GM19238 (cell line): ENCODE results near the gene EIF3I.

Experiments
- DNase-seq: peaks from one replicate; pipeline ENCODE4 v3.0.0; 2011; ENCODE audit warnings: low spot score; ENCODE audit not compliant: insufficient read length

The EIF3I gene

GRCh38 chr1:32198237-32199042 lies 23.8 kb upstream of the EIF3I start:
- no peak for DNase-seq

GRCh38 chr1:32199043-32199716 lies 23.0 kb upstream of the EIF3I start:
- DNase-seq: no peak

GRCh38 chr1:32199717-32200072 lies 22.5 kb upstream of the EIF3I start:
- no peak for DNase-seq

DNA sequence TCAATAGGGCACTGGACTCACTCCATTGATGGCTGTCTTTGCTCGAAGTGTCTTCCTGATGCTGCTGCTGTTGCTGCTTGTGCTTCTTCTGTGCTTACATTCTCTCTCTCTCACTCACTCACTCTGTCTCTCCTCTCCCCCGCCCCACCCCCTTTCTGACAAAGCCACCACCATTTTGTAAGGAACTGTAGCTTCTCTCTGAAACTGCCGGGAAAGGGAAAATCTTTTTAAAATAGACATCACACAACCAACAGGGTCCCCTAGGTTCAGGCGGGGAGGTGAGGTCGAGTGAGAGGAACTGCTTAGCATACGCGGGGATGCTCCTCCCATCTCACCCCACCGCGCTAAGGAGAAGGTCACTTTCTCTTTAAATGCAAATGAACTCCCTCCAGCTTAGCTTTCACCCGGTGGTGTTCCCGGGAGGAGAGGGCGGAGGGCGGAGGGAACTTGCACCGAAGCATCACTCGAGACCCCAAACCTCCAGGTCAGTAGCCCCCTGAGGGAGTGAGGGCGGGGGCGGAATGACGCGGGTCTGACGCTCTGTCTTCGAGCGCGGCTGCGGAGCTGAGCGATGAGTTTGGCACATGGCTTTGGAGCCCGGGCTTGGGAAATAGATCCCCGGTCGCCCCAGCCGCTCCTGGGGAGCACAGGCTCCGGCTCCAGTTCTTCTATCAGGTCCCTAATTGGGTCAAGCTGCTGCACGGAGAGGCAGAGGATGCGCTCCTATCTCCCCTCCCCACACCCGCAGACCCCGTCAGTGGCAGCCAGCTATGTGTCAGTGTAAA lies 21.8 kb upstream of the EIF3I start, which contains the start of gene CCDC28B:
Gene CCDC28B, plus strand, starts transcription at position 370 of the 785 bp plus-strand sequence. CDS start 1,341 bp downstream, outside the sequence.
- peak; percentile 52 for DNase-seq

DNA sequence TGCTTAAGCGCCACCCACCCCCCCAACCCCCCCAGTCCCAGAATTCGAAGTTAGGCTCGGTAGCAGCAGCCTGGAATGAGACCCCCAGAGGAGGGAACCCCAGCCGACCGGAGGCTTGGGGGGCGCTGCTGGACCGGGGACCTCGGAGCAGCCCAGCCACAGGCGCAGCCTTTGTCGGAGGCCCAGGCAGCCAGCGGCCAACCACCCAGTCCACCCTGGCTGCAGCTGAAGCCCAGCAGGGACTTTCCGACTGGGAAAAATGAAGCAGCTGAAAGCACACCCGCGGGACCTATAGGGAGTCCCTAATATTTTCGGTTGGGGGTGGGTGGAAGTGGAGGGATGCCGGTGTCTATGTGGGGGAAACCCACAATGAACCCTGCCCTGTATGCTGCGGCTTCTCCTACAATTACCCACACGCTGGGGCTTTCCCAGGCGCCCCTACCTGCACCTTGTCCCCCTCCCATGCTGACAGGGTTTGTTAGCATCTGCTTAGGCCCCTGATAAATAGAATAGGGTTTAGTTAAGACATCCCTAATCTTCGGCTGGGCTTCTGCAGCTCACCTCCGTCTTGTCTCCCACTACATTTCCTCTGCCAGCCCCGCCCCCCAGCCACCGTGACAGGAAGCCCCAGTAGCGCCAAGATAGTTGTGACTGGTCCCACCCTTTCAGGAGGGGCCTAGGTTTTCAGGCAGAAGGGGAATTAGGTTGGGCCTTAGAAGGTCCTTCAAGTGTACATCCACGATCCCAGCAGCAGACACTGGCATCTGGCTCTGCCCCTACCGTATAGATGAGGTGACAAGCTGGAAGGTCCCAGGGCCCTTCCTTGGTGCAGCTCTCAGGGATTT lies 21.0 kb upstream of the EIF3I start:
- peak; percentile 67 for DNase-seq

DNA sequence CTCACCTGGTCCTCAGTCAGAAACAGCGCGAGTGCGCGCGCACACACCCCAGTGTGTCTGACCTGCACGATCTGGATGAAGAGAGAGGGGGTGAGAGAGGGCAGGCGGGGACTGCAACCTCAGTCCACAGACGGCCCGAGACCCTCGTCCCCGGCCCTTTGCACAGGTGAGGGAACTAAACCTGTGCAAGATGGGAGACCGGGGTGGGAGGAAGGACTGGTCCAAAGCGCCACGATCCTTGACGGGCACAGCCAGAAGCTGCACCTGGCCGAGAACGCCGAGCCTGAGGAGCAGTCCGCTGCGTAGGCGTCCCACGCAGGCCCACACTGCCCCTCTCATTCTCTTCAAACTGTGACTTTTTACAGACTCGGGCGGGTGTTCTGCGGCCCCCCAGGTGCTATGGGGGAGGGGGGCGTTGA lies 17.3 kb upstream of the EIF3I start:
- DNase-seq: no peak

- peak; percentile 85 for DNase-seq
Observed at GRCh38 chr1:32205401-32206370, 16.5 kb upstream of the EIF3I start, which contains the start of gene IQCC. Gene IQCC, plus strand, starts transcription at chr1:32205671. Its CDS starts 11 bp downstream, at chr1:32205682.

- no peak for DNase-seq
Observed at GRCh38 chr1:32208469-32208868, 13.7 kb upstream of the EIF3I start.

DNA sequence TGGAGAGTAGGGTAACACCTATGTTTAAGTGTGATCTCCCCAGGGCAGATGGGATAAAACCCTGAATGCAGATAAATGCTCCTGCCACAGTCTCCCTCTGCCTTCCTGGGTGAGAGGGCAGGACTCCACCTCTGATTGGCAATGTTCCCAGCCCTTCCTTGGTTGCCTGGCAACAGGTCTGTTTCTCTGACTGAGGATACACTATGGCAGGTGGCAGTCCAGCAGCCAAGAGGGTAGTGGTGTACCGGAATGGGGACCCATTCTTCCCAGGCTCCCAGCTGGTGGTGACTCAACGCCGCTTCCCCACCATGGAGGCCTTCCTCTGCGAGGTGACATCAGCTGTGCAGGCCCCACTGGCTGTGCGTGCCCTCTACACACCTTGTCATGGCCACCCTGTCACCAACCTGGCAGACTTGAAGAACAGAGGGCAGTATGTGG lies 13.3 kb upstream of the EIF3I start, which contains the start of gene DCDC2B:
Gene DCDC2B, plus strand, starts transcription at position 199 of the 438 bp plus-strand sequence. Its CDS starts 5 bp downstream, at position 204.
- no peak for DNase-seq

- DNase-seq: peak; percentile 43
Observed at GRCh38 chr1:32215629-32216480, 6.4 kb upstream of the EIF3I start.

- DNase-seq: no peak
Observed at GRCh38 chr1:32216566-32216965, 5.6 kb upstream of the EIF3I start.

- DNase-seq: no peak
Observed at GRCh38 chr1:32219022-32219421, 3.2 kb upstream of the EIF3I start.

- DNase-seq: no peak
Observed at GRCh38 chr1:32220746-32221580, 1.2 kb upstream of the EIF3I start.

DNA sequence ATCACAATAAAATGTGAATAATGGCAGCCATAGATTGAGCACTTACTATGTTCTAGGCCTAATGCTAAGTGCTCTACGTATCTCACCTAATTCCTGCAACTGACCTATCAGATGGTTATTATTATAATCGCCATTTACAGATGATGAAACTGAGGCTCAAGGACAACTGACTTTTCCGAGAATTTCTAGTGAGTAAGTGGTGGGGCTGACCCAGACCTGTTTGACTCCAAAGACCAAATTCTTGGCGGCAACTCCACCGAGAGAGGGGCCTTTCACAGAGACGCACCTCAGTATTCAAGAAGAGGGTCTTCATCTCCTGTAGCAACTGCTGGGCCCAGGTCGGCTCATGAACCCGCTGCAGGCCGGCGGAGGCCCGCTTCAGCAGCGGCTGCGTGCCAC lies 627 bp upstream of the EIF3I start:
- no peak for DNase-seq

DNA sequence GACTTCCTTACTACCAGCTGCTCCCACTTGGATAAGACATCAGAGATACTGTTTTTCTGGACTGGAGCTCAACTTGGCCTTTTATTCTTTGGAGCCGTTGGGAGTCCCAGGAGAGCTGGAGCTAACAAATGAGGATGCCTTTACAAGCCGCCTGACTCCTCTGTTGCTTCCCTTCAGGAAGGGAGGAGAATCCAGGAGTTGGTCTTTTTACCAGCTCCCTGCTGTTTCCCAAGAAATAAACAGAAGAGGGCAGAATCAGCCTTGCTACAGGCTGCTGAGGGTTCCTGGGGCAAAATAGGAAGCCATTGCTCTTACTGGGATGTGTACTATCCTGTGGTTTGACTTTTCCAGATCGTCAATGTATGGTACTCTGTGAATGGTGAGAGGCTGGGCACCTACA lies 1.5 kb downstream of the EIF3I start:
- no peak for DNase-seq

GRCh38 chr1:32224285-32224684 lies 2.1 kb downstream of the EIF3I start:
- DNase-seq: no peak

DNA sequence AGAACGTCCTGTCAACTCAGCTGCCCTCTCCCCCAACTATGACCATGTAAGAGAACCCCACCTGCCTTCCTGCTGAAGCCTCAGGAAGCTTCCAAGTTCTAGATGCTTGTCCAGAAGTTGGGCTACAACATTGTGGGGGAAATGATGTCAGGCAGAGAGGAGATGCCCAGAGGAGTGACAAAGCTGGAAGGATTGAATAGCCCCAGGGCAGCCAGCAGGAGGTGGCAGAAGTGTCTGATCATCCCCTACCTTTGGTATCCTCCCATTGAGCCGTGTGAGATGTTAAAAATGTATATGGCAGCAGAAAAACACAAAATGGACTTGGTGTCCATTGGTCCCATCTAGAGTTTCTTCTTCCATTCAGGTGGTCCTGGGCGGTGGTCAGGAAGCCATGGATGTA lies 6.6 kb downstream of the EIF3I start:
- no peak for DNase-seq
